ENCODE data around the gene MCEMP1.

- no peak for TF ChIP-seq CTCF (IDR thresholded peaks at IDR 0.05; ENCODE audit: borderline replicate concordance, extremely low read depth, low read length, poor library complexity, severe bottlenecking)
- TF ChIP-seq EZH2 (IDR thresholded peaks at IDR 0.05; ENCODE audit: borderline replicate concordance, low read depth, low read length, severe bottlenecking), result no peak
These were observed 38.0 kb upstream of the MCEMP1 start for GRCh38 chr19:7638802-7639465.

Measured in DND-41 (cell line).